Glutamatergic neuron (in vitro differentiated cells): ENCODE measurements around the gene NTSR1. TPM values are rescaled to one million over a fixed set of nuclear protein-coding genes. Genes with fewer than 3 reads are reported as not detected.
A peak's percentile ranks its signal among the peaks of the same experiment; 100 is the strongest.

Experiments used
- DNase-seq: peaks from one replicate; pipeline ENCODE4 v3.0.0; 2022
- H3K27ac Mint-ChIP-seq: one replicate; pipeline ENCODE4 v1.8.0; 2020; ENCODE audit warnings: mild to moderate bottlenecking, mixed read lengths, inconsistent platforms; ENCODE audit not compliant: unreplicated experiment
- H3K27me3 Mint-ChIP-seq: one replicate; pipeline ENCODE4 v1.8.0; 2020; ENCODE audit warnings: mild to moderate bottlenecking, moderate library complexity, mixed read lengths, inconsistent platforms; ENCODE audit not compliant: unreplicated experiment
- H3K36me3 Mint-ChIP-seq: one replicate; pipeline ENCODE4 v1.8.0; 2020; ENCODE audit warnings: mild to moderate bottlenecking, mixed read lengths, inconsistent platforms; ENCODE audit not compliant: unreplicated experiment
- H3K4me1 Mint-ChIP-seq: one replicate; pipeline ENCODE4 v1.8.0; 2020; ENCODE audit warnings: mild to moderate bottlenecking, low read depth, mixed read lengths, inconsistent platforms; ENCODE audit not compliant: unreplicated experiment
- H3K4me3 Mint-ChIP-seq: one replicate; pipeline ENCODE4 v1.8.0; 2020; ENCODE audit warnings: mild to moderate bottlenecking, mixed read lengths, inconsistent platforms; ENCODE audit not compliant: unreplicated experiment
- H3K9me3 Mint-ChIP-seq: one replicate; pipeline ENCODE4 v1.8.0; 2020; ENCODE audit warnings: mild to moderate bottlenecking, moderate library complexity, mixed read lengths, inconsistent platforms; ENCODE audit not compliant: unreplicated experiment
- CTCF ChIP-seq: fragments of 200-600 bp; sonication (generic); IDR thresholded peaks from one replicate; pipeline ENCODE4 v1.5.0; 2021; ENCODE audit not compliant: partially characterized antibody, unreplicated experiment
- total RNA-seq: library from RNA; stranded (reverse); fragmentation: NEBNext Ultra II Directional; extraction: Animal tissue kit (Norgen Biotek cat#: 25700); gene quantifications from one replicate; pipeline ENCODE4 v1.2.1, GENCODE V29; 2021; ENCODE audit not compliant: unreplicated experiment

Gene NTSR1
- total RNA-seq, 1 donor from 2014 or later: 4.0 TPM

- TF ChIP-seq CTCF: no peak
- H3K27ac Mint-ChIP-seq: peak overlapping the region; percentile 52
These were observed 97.2 kb downstream of the NTSR1 start for GRCh38 chr20:62805711-62806382.

GRCh38 chr20:62806383-62807050 is 97.9 kb downstream of the NTSR1 start:
- peak overlapping the region; percentile 84 for H3K4me3 Mint-ChIP-seq
- no peak for TF ChIP-seq CTCF
- no peaks in the 10 kb centered on the region for H3K36me3 Mint-ChIP-seq
- no peak for DNase-seq
- H3K27ac Mint-ChIP-seq: peak overlapping the region; percentile 52
- H3K9me3 Mint-ChIP-seq: peaks cover 2% of the 10 kb centered on the region
- peaks cover 7% of the 10 kb centered on the region for H3K27me3 Mint-ChIP-seq
- H3K4me1 Mint-ChIP-seq: peaks cover 9% of the 10 kb centered on the region

More at GRCh38 chr20:62805711-62806382, 97.2 kb downstream of the NTSR1 start:
- peaks cover 9% of the 10 kb centered on the region for H3K4me1 Mint-ChIP-seq
- peak; percentile 73 for DNase-seq
- H3K27me3 Mint-ChIP-seq: peaks cover 8% of the 10 kb centered on the region
- no peaks in the 10 kb centered on the region for H3K36me3 Mint-ChIP-seq
- peak overlapping the region; percentile 84 for H3K4me3 Mint-ChIP-seq
- H3K9me3 Mint-ChIP-seq: peaks cover 2% of the 10 kb centered on the region

- no peak for TF ChIP-seq CTCF
- H3K9me3 Mint-ChIP-seq: peaks cover 2% of the 10 kb centered on the region
- no peak for DNase-seq
- no peak overlapping the region for H3K27ac Mint-ChIP-seq
- H3K4me3 Mint-ChIP-seq: peak overlapping the region; percentile 32
- no peaks in the 10 kb centered on the region for H3K36me3 Mint-ChIP-seq
- H3K27me3 Mint-ChIP-seq: peaks cover 6% of the 10 kb centered on the region
- H3K4me1 Mint-ChIP-seq: peaks cover 9% of the 10 kb centered on the region
These were observed 99.0 kb downstream of the NTSR1 start for GRCh38 chr20:62807444-62808210.

- Mint-ChIP-seq H3K36me3 (no peaks in the 10 kb centered on the region), H3K9me3 (peaks cover 2% of the 10 kb centered on the region), H3K27me3 (peaks cover 6% of the 10 kb centered on the region), H3K4me3 (peak overlapping the region; percentile 32), H3K4me1 (peaks cover 9% of the 10 kb centered on the region), H3K27ac (no peak overlapping the region)
- TF ChIP-seq CTCF: peak; percentile 90
- peak; percentile 85 for DNase-seq
These were observed 99.7 kb downstream of the NTSR1 start for GRCh38 chr20:62808211-62808865.
